ENCODE data around the gene METTL6.
"Not testable (repeated sequence)": the region's sequence is repeated elsewhere in the genome, so short reads cannot be mapped to it uniquely, and the experiment has no call there.

METTL6 gene

GRCh38 chr3:15403495-15403894, 23.8 kb downstream of the METTL6 start:
- no peak for DNase-seq (ENCODE audit: low spot score)

GRCh38 chr3:15401936-15402335, 25.4 kb downstream of the METTL6 start:
- DNase-seq (ENCODE audit: low spot score) = no peak

- no peak for DNase-seq (ENCODE audit: low spot score)
Observed at GRCh38 chr3:15399970-15400369, 27.4 kb downstream of the METTL6 start.

GRCh38 chr3:15398731-15399133, 28.6 kb downstream of the METTL6 start:
- not testable (repeated sequence) for DNase-seq (ENCODE audit: low spot score)

- DNase-seq (ENCODE audit: low spot score) = not testable (repeated sequence)
Observed at GRCh38 chr3:15393252-15393651, 34.1 kb downstream of the METTL6 start.

GRCh38 chr3:15391007-15391406, 36.3 kb downstream of the METTL6 start:
- no peak for DNase-seq (ENCODE audit: low spot score)

GRCh38 chr3:15390460-15390859, 36.9 kb downstream of the METTL6 start:
- DNase-seq (ENCODE audit: low spot score) = no peak

GRCh38 chr3:15388335-15388734, 39.0 kb downstream of the METTL6 start:
- not testable (repeated sequence) for DNase-seq (ENCODE audit: low spot score)

- DNase-seq (ENCODE audit: low spot score) = no peak
Observed at GRCh38 chr3:15387735-15388134, 39.6 kb downstream of the METTL6 start.

GRCh38 chr3:15387171-15387581, 40.2 kb downstream of the METTL6 start:
- DNase-seq (ENCODE audit: low spot score) = no peak

- DNase-seq (ENCODE audit: low spot score) = not testable (repeated sequence)
Observed at GRCh38 chr3:15386654-15386955, 40.7 kb downstream of the METTL6 start.

GRCh38 chr3:15385901-15386653, 41.3 kb downstream of the METTL6 start:
- DNase-seq (ENCODE audit: low spot score) = no peak

GRCh38 chr3:15385238-15385695, 42.1 kb downstream of the METTL6 start:
- DNase-seq (ENCODE audit: low spot score) = not testable (repeated sequence)

- peak; percentile 64 for DNase-seq (ENCODE audit: low spot score)
Observed at GRCh38 chr3:15384510-15385237, 42.7 kb downstream of the METTL6 start.

- no peak for DNase-seq (ENCODE audit: low spot score)
Observed at GRCh38 chr3:15382405-15382923, 44.9 kb downstream of the METTL6 start.

GRCh38 chr3:15380980-15381890, 46.1 kb downstream of the METTL6 start:
- no peak for DNase-seq (ENCODE audit: low spot score)

GRCh38 chr3:15377961-15378791, 49.2 kb downstream of the METTL6 start:
- peak; percentile 98 for DNase-seq (ENCODE audit: low spot score)

GRCh38 chr3:15375461-15376000, 51.8 kb downstream of the METTL6 start:
- no peak for DNase-seq (ENCODE audit: low spot score)

GRCh38 chr3:15372918-15373317, 54.4 kb downstream of the METTL6 start:
- no peak for DNase-seq (ENCODE audit: low spot score)

- no peak for DNase-seq (ENCODE audit: low spot score)
Observed at GRCh38 chr3:15368561-15369135, 58.7 kb downstream of the METTL6 start.

GRCh38 chr3:15367059-15367458, 60.3 kb downstream of the METTL6 start:
- DNase-seq (ENCODE audit: low spot score) = no peak

Measured in NAMALWA (cell line).